NCI-H2171 (cell line): ENCODE measurements around the gene MTCL1.
A peak's percentile ranks its signal among the peaks of the same experiment; 100 is the strongest.

Source experiments
- DNase-seq: peaks from one replicate; lab custom pipeline; 2025; lab: John Stamatoyannopoulos, UW

Gene MTCL1

GRCh38 chr18:8713691-8714090 lies 8.3 kb downstream of the MTCL1 start:
- no peak for DNase-seq

- no peak for DNase-seq
Measured at GRCh38 chr18:8715599-8715998, 10.2 kb downstream of the MTCL1 start.

GRCh38 chr18:8717011-8717770 lies 11.8 kb downstream of the MTCL1 start:
- DNase-seq: no peak

- no peak for DNase-seq
Measured at GRCh38 chr18:8718401-8718913, 13.1 kb downstream of the MTCL1 start.

GRCh38 chr18:8719192-8719591 lies 13.8 kb downstream of the MTCL1 start:
- DNase-seq: no peak

- no peak for DNase-seq
Measured at GRCh38 chr18:8720141-8720540, 14.8 kb downstream of the MTCL1 start.

- DNase-seq: no peak
Measured at GRCh38 chr18:8721094-8721669, 15.8 kb downstream of the MTCL1 start.

GRCh38 chr18:8721716-8722115 lies 16.4 kb downstream of the MTCL1 start:
- DNase-seq: no peak

GRCh38 chr18:8722946-8723820 lies 17.8 kb downstream of the MTCL1 start:
- DNase-seq: no peak

GRCh38 chr18:8724452-8724851 lies 19.1 kb downstream of the MTCL1 start:
- DNase-seq: no peak

- no peak for DNase-seq
Measured at GRCh38 chr18:8726281-8726680, 20.9 kb downstream of the MTCL1 start.

GRCh38 chr18:8726963-8727705 lies 21.8 kb downstream of the MTCL1 start:
- DNase-seq: no peak

- DNase-seq: no peak
Measured at GRCh38 chr18:8730080-8730827, 24.9 kb downstream of the MTCL1 start.

GRCh38 chr18:8732442-8733360 lies 27.3 kb downstream of the MTCL1 start:
- DNase-seq: no peak

- DNase-seq: no peak
Measured at GRCh38 chr18:8734496-8734895, 29.1 kb downstream of the MTCL1 start.

- DNase-seq: no peak
Measured at GRCh38 chr18:8735274-8735673, 29.9 kb downstream of the MTCL1 start.

- no peak for DNase-seq
Measured at GRCh38 chr18:8741117-8741516, 35.8 kb downstream of the MTCL1 start.

- DNase-seq: peak; percentile 20
Measured at GRCh38 chr18:8741532-8741931, 36.2 kb downstream of the MTCL1 start.

- DNase-seq: no peak
Measured at GRCh38 chr18:8742387-8743361, 37.3 kb downstream of the MTCL1 start.
